Occipital lobe (tissue), 2 donors: Measurements from ENCODE around the gene APOBEC3H. TPM values are rescaled to one million over a fixed set of nuclear protein-coding genes. Genes with fewer than 3 reads are reported as not detected.

ENCODE experiments used
- small RNA-seq: library from RNA; depleted of rRNA; stranded (forward); fragments of <200 nt; gene quantifications from one replicate; pipeline ENCODE3, GENCODE V24; 2014
- total RNA-seq: library from RNA; depleted of rRNA; stranded (reverse); fragments of >200 nt; gene quantifications from one replicate; pipeline ENCODE4 v1.2.3, GENCODE V29; 2014

APOBEC3H gene
- total RNA-seq, 1 donor from 2014 or later, result not detected

Small RNAs within 50 kb of the gene (small RNA-seq; reads per million reads assigned to genes)
- gene AL022318.2 (not detected), gene COX5BP7 (not detected)

Other genes starting within 250 kb of the APOBEC3H start
- gene CBX6, start 225.0 kb upstream of the APOBEC3H start, total RNA-seq, result 33.8 TPM
- gene APOBEC3A, start 139.6 kb upstream of the APOBEC3H start, total RNA-seq, result not detected
- gene APOBEC3B, start 114.9 kb upstream of the APOBEC3H start, total RNA-seq, result not detected
- 0.31 TPM for gene APOBEC3C, start 83.0 kb upstream of the APOBEC3H start, total RNA-seq
- gene APOBEC3D, start 76.1 kb upstream of the APOBEC3H start, total RNA-seq, result 0.16 TPM
- 0.31 TPM for gene APOBEC3F, start 56.4 kb upstream of the APOBEC3H start, total RNA-seq
- 1.9 TPM for gene APOBEC3G, start 20.0 kb upstream of the APOBEC3H start, total RNA-seq
- gene CBX7, start 55.4 kb downstream of the APOBEC3H start, total RNA-seq, result 6.6 TPM
- 2.5 TPM for gene PDGFB, start 147.7 kb downstream of the APOBEC3H start, total RNA-seq
- 1,406 TPM for gene RPL3, start 222.4 kb downstream of the APOBEC3H start, total RNA-seq